ENCODE data around the gene TSPYL1.

GRCh38 chr6:116253188-116253504, 26.6 kb downstream of the TSPYL1 start:
- TF ChIP-seq CTCF (conservative IDR thresholded peaks at IDR 0.05) (no peak), ZFX (IDR thresholded peaks at IDR 0.05) (no peak)

All from C4-2B (cell line).